Mucosa of descending colon (tissue), 3 donors: ENCODE measurements around the gene FREM1. TPM values are rescaled to one million over a fixed set of nuclear protein-coding genes. Genes with fewer than 3 reads are reported as not detected.

Experiments
- ATAC-seq: fragments of 200-7000 bp; cut with Tn5 transposase; one replicate; pipeline ENCODE4 v1.9.1; 2020; ENCODE audit warnings: mild to moderate bottlenecking, moderate library complexity
- DNase-seq, 3 donors: peaks; one replicate each; pipeline ENCODE4 v3.0.0-alpha.2; 2020
- H3K36me3 ChIP-seq: fragments of 200-600 bp; one replicate; pipeline ENCODE4 v1.8.0; 2021; ENCODE audit warnings: low read depth, mild to moderate bottlenecking
- H3K4me1 ChIP-seq: fragments of 200-600 bp; one replicate; pipeline ENCODE4 v1.8.0; 2021; ENCODE audit warnings: low read depth, mild to moderate bottlenecking
- H3K4me3 ChIP-seq: fragments of 200-600 bp; one replicate; pipeline ENCODE4 v1.8.0; 2021; ENCODE audit warnings: mild to moderate bottlenecking
- H3K9me3 ChIP-seq: fragments of 200-600 bp; one replicate; pipeline ENCODE4 v1.8.0; 2021; ENCODE audit warnings: mild to moderate bottlenecking
- intact Hi-C, 2 donors: fragments of 100-400 bp; cut with DNase I in 1 of 2; cut with micrococcal nuclease in 1 of 2; formaldehyde crosslinking; loops; one replicate each; pipeline versions ENCODE4 v1.11.0 to v1.11.1; 2022; cut with DNase I, micrococcal nuclease
- total RNA-seq, 3 donors: library from RNA; stranded (reverse); fragmentation: NEBNext Ultra II Directional in 2 of 3; extraction: Animal tissue kit (Norgen Biotek cat#: 25700) in 2 of 3; gene quantifications; one replicate each; pipeline versions ENCODE4 v1.2.1 to v1.2.4, GENCODE V29; 2021 to 2023
- TF ChIP-seq, protein P1 (sequence below): fragments of 200-600 bp; IDR thresholded peaks from one replicate; pipeline ENCODE4 v1.8.0; 2022; ENCODE audit warnings: antibody characterized with exemption, mild to moderate bottlenecking
- donor health status: DM: no; HTN: no; CAD: no; lungs with moderate emphysema.
- donor health status: DM: no; HTN: no; CAD: no.
- donor health status: DM: no; HTN: yes; CAD: no.

Gene FREM1
- total RNA-seq, 3 donors from 2014 or later = 1.4 to 21.2 (median 1.4) TPM

DNA sequence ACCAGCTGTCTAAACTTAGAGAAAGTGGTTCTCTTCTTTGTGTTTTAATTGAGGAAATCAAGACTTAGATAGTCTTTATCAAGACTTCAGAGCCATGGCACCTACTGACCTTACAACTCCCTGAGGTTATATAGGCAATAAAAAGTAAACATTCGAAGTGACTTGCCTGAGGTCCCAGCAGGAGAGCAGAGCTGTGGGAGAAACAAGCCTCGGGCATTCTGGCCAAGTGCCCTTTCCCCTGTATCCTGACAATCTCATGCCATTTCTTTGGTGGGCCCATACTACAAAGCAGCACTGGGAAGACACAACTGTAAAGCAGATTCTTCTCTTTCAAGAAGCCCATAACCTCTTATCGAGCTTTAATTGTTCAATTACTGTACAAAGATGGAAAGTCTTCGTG is 23.1 kb downstream of the FREM1 start:
- H3K9me3 ChIP-seq = no peaks in the 10 kb centered on the region
- DNase-seq = peak; percentile 54 to 56 (median 55)
- no peaks in the 10 kb centered on the region for H3K36me3 ChIP-seq
- no peak overlapping the region for H3K4me3 ChIP-seq
- H3K4me1 ChIP-seq = peaks cover 17% of the 10 kb centered on the region
- intact Hi-C loops = no loop called here
- TF ChIP-seq, protein P1, sequence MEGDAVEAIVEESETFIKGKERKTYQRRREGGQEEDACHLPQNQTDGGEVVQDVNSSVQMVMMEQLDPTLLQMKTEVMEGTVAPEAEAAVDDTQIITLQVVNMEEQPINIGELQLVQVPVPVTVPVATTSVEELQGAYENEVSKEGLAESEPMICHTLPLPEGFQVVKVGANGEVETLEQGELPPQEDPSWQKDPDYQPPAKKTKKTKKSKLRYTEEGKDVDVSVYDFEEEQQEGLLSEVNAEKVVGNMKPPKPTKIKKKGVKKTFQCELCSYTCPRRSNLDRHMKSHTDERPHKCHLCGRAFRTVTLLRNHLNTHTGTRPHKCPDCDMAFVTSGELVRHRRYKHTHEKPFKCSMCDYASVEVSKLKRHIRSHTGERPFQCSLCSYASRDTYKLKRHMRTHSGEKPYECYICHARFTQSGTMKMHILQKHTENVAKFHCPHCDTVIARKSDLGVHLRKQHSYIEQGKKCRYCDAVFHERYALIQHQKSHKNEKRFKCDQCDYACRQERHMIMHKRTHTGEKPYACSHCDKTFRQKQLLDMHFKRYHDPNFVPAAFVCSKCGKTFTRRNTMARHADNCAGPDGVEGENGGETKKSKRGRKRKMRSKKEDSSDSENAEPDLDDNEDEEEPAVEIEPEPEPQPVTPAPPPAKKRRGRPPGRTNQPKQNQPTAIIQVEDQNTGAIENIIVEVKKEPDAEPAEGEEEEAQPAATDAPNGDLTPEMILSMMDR = no peak
- ATAC-seq = peak; percentile 89

DNA sequence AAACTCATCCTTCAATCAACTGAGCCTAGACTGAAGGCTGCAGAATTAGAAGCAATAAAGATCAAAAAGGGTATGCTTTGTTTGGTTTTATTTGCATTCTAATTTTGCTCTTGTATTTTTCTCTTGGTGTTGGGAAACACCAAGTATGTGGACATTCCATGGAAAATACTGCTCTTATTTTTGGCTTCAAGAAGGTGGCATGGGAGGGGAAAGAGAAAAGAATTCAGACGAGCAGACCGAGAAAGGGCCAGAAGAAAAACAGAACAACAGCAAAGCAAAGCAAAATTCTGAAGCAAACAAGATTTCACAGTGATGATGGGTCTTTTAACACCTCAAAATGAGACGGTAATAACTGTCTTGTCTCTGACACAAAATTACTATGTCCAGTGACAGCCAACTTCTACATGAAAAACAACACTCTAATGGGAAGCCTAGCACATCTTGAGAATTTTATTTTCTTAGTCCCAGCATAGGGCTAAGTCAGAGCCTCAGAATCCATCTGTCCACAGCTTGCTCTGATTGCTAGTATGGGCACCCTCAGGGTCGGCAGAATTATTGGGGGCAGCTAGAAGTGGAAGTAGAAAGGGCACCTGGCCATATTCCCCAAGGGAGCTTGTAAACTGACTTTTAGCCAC is 26.8 kb downstream of the FREM1 start:
- Histone ChIP-seq H3K4me3 (no peak overlapping the region), H3K4me1 (peaks cover 18% of the 10 kb centered on the region), H3K36me3 (no peaks in the 10 kb centered on the region), H3K9me3 (no peaks in the 10 kb centered on the region)
- intact Hi-C loops = no loop called here
- DNase-seq = no peak
- no peak for ATAC-seq
- TF ChIP-seq, protein P1 = no peak

DNA sequence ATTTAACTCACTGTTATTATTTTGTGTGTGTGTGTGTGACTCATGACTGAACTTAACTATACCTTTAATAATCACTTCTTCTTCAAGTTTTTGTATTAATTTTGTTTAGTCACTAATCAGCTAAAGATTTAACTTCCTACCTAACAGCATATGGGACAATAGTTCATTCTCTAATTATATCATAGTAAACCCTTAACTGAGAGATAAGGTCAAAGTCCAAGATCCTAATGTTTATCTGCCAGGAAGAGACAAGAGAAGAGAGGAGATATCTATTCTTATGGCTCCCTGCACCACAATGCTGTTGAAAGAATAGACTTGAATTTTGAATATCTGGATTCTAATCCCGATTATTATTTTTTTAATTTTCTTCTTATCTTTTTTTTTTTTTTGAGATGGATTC is 28.1 kb downstream of the FREM1 start:
- H3K9me3 ChIP-seq = no peaks in the 10 kb centered on the region
- H3K4me3 ChIP-seq = no peak overlapping the region
- peaks cover 17% of the 10 kb centered on the region for H3K4me1 ChIP-seq
- TF ChIP-seq, protein P1 = no peak
- intact Hi-C loops = no loop called here
- no peak for ATAC-seq
- no peak for DNase-seq
- no peaks in the 10 kb centered on the region for H3K36me3 ChIP-seq

DNA sequence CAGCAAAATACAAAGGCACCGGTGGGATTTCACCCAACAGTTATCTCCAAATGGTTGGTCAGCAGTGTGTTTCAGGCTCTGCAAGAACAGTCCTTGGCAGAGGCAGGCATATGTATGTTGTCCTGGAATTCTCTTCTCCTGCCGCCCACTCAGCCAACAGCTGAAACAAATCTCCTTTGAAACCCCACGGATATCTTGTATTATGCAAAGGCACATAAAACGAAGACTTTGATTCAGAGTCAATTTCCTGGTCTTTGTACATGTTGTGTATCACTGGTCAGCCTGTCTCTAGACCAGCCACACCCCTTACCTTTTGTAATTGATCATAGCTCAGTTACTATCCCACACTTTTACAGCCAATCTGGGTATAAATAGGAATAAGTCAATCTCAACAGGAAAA is 29.2 kb downstream of the FREM1 start:
- intact Hi-C loops = no loop called here
- no peak for DNase-seq
- TF ChIP-seq, protein P1 = no peak
- peak; percentile 81 for ATAC-seq
- Histone ChIP-seq H3K9me3 (no peaks in the 10 kb centered on the region), H3K36me3 (no peaks in the 10 kb centered on the region), H3K4me1 (peaks cover 13% of the 10 kb centered on the region), H3K4me3 (no peak overlapping the region)

DNA sequence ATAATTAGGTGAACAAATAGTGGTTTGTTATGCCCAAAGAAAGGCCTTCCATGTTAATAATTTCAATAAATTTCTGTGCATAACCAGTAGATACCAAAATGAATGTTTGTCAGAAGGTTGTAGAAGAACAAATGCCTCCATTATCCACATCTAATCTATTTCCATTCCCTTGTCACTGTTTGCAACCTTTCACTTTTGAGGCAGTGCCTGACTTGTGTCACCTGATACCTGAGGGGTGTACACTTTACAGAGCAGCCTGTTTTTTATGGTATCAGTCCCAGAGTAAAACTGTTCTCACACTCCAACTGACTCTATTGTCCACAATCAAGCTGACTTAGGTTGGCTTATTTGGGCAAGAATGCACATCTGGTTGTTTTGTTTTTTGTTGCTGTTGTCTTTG is 40.1 kb downstream of the FREM1 start:
- Histone ChIP-seq H3K4me1 (no peaks in the 10 kb centered on the region), H3K36me3 (no peaks in the 10 kb centered on the region), H3K9me3 (no peaks in the 10 kb centered on the region), H3K4me3 (no peak overlapping the region)
- TF ChIP-seq, protein P1 = no peak
- intact Hi-C loops = no loop called here
- no peak for ATAC-seq
- no peak for DNase-seq

DNA sequence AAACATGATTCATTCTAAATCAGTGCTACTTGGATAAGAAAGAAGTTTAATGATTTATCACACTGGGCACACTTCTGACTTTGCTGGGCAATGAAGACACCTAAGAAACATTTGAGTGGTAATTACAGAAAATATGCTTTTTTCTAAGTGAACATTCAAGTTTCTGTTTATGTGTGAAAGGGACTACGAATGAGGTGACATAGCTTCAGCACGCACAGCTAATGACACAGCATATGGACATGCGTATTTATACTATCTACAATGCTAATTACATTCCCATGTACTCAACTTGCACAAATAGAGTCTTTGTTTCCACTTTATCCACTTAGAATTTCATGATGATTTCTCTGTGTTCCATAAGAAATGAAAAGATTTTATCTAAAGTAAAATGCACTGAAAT is 40.6 kb downstream of the FREM1 start:
- ATAC-seq = no peak
- TF ChIP-seq, protein P1 = no peak
- Histone ChIP-seq H3K4me3 (no peak overlapping the region), H3K4me1 (no peaks in the 10 kb centered on the region), H3K36me3 (no peaks in the 10 kb centered on the region), H3K9me3 (no peaks in the 10 kb centered on the region)
- intact Hi-C loops = no loop called here
- DNase-seq = no peak
